CD4-positive, alpha-beta memory T cell (primary cell): ENCODE results near the gene SGCA. TPM values are rescaled to one million over a fixed set of nuclear protein-coding genes. Genes with fewer than 3 reads are reported as not detected.
A peak's percentile ranks its signal among the peaks of the same experiment; 100 is the strongest.

Experiments
- CTCF ChIA-PET: fragments of 350-600 bp; sonication (Branson Sonifier 250); formaldehyde crosslinking; loops from one replicate; lab custom pipeline; 2021; ENCODE audit warnings: inconsistent platforms; ENCODE audit not compliant: partially characterized antibody; lab: Charles Lee
- POLR2A ChIA-PET: fragments of 350-600 bp; sonication (Branson Sonifier 250); formaldehyde crosslinking; loops from one replicate; lab custom pipeline; 2021; ENCODE audit not compliant: partially characterized antibody; lab: Charles Lee
- DNase-seq, 5 donors: peaks; one replicate each; pipeline versions ENCODE4 v3.0.0 to v3.0.0-alpha.2; 2020 to 2022; ENCODE audit warnings: mixed read lengths in 1 of 5
- H3K27ac ChIP-seq: one replicate; pipeline ENCODE4 v1.7.0; 2013; ENCODE audit warnings: low read depth, low read length
- H3K27me3 ChIP-seq: 2 replicates; pipeline ENCODE4 v1.7.0; 2013; ENCODE audit warnings: mild to moderate bottlenecking, low read length, moderate library complexity; ENCODE audit not compliant: insufficient read depth
- H3K36me3 ChIP-seq: 2 replicates; pipeline ENCODE4 v1.7.0; 2013; ENCODE audit warnings: mild to moderate bottlenecking, low read length, moderate library complexity; ENCODE audit not compliant: insufficient read depth
- H3K4me1 ChIP-seq: 2 replicates; pipeline ENCODE4 v1.7.0; 2013; ENCODE audit warnings: mild to moderate bottlenecking, low read length, moderate library complexity; ENCODE audit not compliant: insufficient read depth
- H3K4me3 ChIP-seq, 2 donors: one replicate each; pipeline ENCODE4 v1.7.0; 2013; ENCODE audit warnings: low read length in 2 of 2, mild to moderate bottlenecking in 1 of 2
- H3K9me3 ChIP-seq, 2 donors: one replicate each; pipeline ENCODE4 v1.7.0; 2013; ENCODE audit warnings: low read length in 2 of 2, control low read depth in 1 of 2; ENCODE audit not compliant: control insufficient read depth in 1 of 2
- H3K27ac Mint-ChIP-seq, 7 donors: one replicate each; pipeline ENCODE4 v1.8.0; 2020 to 2021; ENCODE audit warnings: mixed read lengths in 7 of 7, mild to moderate bottlenecking in 6 of 7, inconsistent platforms in 3 of 7, moderate library complexity in 3 of 7
- H3K27me3 Mint-ChIP-seq, 2 donors: one replicate each; pipeline ENCODE4 v1.8.0; 2020 to 2021; ENCODE audit warnings: mixed read lengths in 2 of 2
- H3K36me3 Mint-ChIP-seq, 2 donors: one replicate each; pipeline ENCODE4 v1.8.0; 2020 to 2021; ENCODE audit warnings: mixed read lengths in 2 of 2, inconsistent platforms in 1 of 2, mild to moderate bottlenecking in 1 of 2
- H3K4me1 Mint-ChIP-seq, 4 donors: one replicate each; pipeline ENCODE4 v1.8.0; 2020 to 2021; ENCODE audit warnings: mixed read lengths in 4 of 4, mild to moderate bottlenecking in 1 of 4
- H3K4me3 Mint-ChIP-seq, 8 donors: one replicate each; pipeline ENCODE4 v1.8.0; 2020 to 2021; ENCODE audit warnings: mixed read lengths in 8 of 8, mild to moderate bottlenecking in 7 of 8, moderate library complexity in 6 of 8, inconsistent platforms in 3 of 8
- H3K9me3 Mint-ChIP-seq, 8 donors: one replicate each; pipeline ENCODE4 v1.8.0; 2020 to 2021; ENCODE audit warnings: mixed read lengths in 8 of 8, mild to moderate bottlenecking in 5 of 8, inconsistent platforms in 3 of 8, moderate library complexity in 1 of 8
- intact Hi-C: fragments of 100-400 bp; cut with micrococcal nuclease; formaldehyde crosslinking; loops from one replicate; pipeline ENCODE4 v1.15.1; 2023
- polyA plus RNA-seq, 2 donors: library from polyadenylated mRNA; unstranded; fragments of 300-500 nt; fragmentation: Illumina TruSeq; gene quantifications; one replicate each; pipeline ENCODE4 v1.2.3, GENCODE V29; 2021
- total RNA-seq, 2 experiments: library from RNA; stranded (reverse); gene quantifications; one replicate each; pipeline ENCODE4 v1.2.3, GENCODE V29; 2021

The SGCA gene
- total and polyA plus RNA-seq, 4 experiments from 2014 or later = not detected

- Histone ChIP-seq H3K36me3 (no peaks in the 10 kb centered on the region), H3K27me3 (no peaks in the 10 kb centered on the region), H3K4me3 (no peak overlapping the region), H3K9me3 (no peaks in the 10 kb centered on the region), H3K4me1 (peaks cover 6% of the 10 kb centered on the region), H3K27ac (no peak overlapping the region)
- no peaks in the 10 kb centered on the region for H3K9me3 Mint-ChIP-seq
- ChIA-PET CTCF (interaction anchor here (0.8 to 4.9 kb wide), 4 partner anchors 12 to 61 kb away, joined by 3 to 31 read pairs (median 4); partner anchors contain the start of genes COL1A1 and TMEM92), POLR2A (no interaction called here)
- H3K36me3 Mint-ChIP-seq = no peaks in the 10 kb centered on the region
- intact Hi-C loops = no loop called here
- peak; percentile 17 to 92 (median 35) for DNase-seq
- H3K27ac Mint-ChIP-seq = peak overlapping the region in 3 of 7 donors; percentile 5 to 29 (median 22)
- peaks cover 0 to 22% (median 3%) of the 10 kb centered on the region in 4 donors for H3K4me1 Mint-ChIP-seq
- peaks cover 13 to 25% of the 10 kb centered on the region in 2 donors for H3K27me3 Mint-ChIP-seq
- H3K4me3 Mint-ChIP-seq = peak overlapping the region in 1 of 8 donors; percentile 3
These were observed 47.5 kb downstream of the SGCA start for GRCh38 chr17:50213026-50214022.

GRCh38 chr17:50214976-50215760 is 49.4 kb downstream of the SGCA start:
- Histone ChIP-seq H3K27ac (no peak overlapping the region), H3K9me3 (no peaks in the 10 kb centered on the region), H3K4me3 (no peak overlapping the region), H3K36me3 (no peaks in the 10 kb centered on the region), H3K27me3 (no peaks in the 10 kb centered on the region), H3K4me1 (peaks cover 6% of the 10 kb centered on the region)
- H3K9me3 Mint-ChIP-seq = no peaks in the 10 kb centered on the region
- H3K27ac Mint-ChIP-seq = no peak overlapping the region
- no peak for DNase-seq
- POLR2A ChIA-PET = no interaction called here
- CTCF ChIA-PET = interaction anchor here (1.5 to 4.9 kb wide), 4 partner anchors 14 to 83 kb away, joined by 4 to 31 read pairs (median 10); partner anchors contain the start of genes COL1A1 and TMEM92
- H3K36me3 Mint-ChIP-seq = no peaks in the 10 kb centered on the region
- peaks cover 0 to 22% (median 3%) of the 10 kb centered on the region in 4 donors for H3K4me1 Mint-ChIP-seq
- intact Hi-C loops = no loop called here
- H3K27me3 Mint-ChIP-seq = peaks cover 7 to 17% of the 10 kb centered on the region in 2 donors
- no peak overlapping the region for H3K4me3 Mint-ChIP-seq

GRCh38 chr17:50217591-50217990 is 51.8 kb downstream of the SGCA start:
- Histone ChIP-seq H3K27me3 (no peaks in the 10 kb centered on the region), H3K4me1 (peaks cover 6% of the 10 kb centered on the region), H3K4me3 (no peak overlapping the region), H3K27ac (no peak overlapping the region), H3K9me3 (no peaks in the 10 kb centered on the region), H3K36me3 (no peaks in the 10 kb centered on the region)
- intact Hi-C loops = no loop called here
- no peak for DNase-seq
- H3K27ac Mint-ChIP-seq = no peak overlapping the region
- peaks cover 0 to 19% (median 1%) of the 10 kb centered on the region in 4 donors for H3K4me1 Mint-ChIP-seq
- no peaks in the 10 kb centered on the region for H3K36me3 Mint-ChIP-seq
- ChIA-PET CTCF (interaction anchor here (0.7 to 3.8 kb wide), 4 partner anchors 17 to 79 kb away, joined by 3 to 16 read pairs (median 3); partner anchors contain the start of gene COL1A1), POLR2A (interaction anchor here (1.4 kb wide), 1 partner anchor 12 kb away, joined by 3 read pairs; no protein-coding TSS in a partner anchor)
- H3K9me3 Mint-ChIP-seq = no peaks in the 10 kb centered on the region
- H3K27me3 Mint-ChIP-seq = peaks cover 6 to 10% of the 10 kb centered on the region in 2 donors
- no peak overlapping the region for H3K4me3 Mint-ChIP-seq

GRCh38 chr17:50218071-50218759 is 52.4 kb downstream of the SGCA start:
- CTCF ChIA-PET = interaction anchor here (0.7 to 3.8 kb wide), 2 partner anchors 17 to 79 kb away, joined by 3 to 16 read pairs; partner anchors contain the start of gene COL1A1
- Histone ChIP-seq H3K36me3 (no peaks in the 10 kb centered on the region), H3K9me3 (no peaks in the 10 kb centered on the region), H3K4me3 (no peak overlapping the region), H3K4me1 (no peaks in the 10 kb centered on the region), H3K27ac (no peak overlapping the region), H3K27me3 (no peaks in the 10 kb centered on the region)
- Mint-ChIP-seq H3K4me3 (no peak overlapping the region), H3K27me3 (peaks cover 4 to 10% of the 10 kb centered on the region in 2 donors), H3K36me3 (no peaks in the 10 kb centered on the region), H3K4me1 (peaks cover 0 to 12% (median 0%) of the 10 kb centered on the region in 4 donors), H3K27ac (no peak overlapping the region), H3K9me3 (no peaks in the 10 kb centered on the region)
- no peak for DNase-seq
- intact Hi-C loops = loop anchor here (2.0 kb wide), 1 partner anchor 31 kb away; no protein-coding TSS in a partner anchor
- POLR2A ChIA-PET = interaction anchor here (1.4 kb wide), 1 partner anchor 13 kb away, joined by 3 read pairs; no protein-coding TSS in a partner anchor

- ChIA-PET POLR2A (interaction anchor here (1.4 kb wide), 1 partner anchor 13 kb away, joined by 3 read pairs; no protein-coding TSS in a partner anchor), CTCF (interaction anchor here (3.8 kb wide), 1 partner anchor 18 kb away, joined by 16 read pairs; the partner anchor contains the start of gene COL1A1)
- no peak overlapping the region for H3K4me3 ChIP-seq
- no peaks in the 10 kb centered on the region for H3K27me3 ChIP-seq
- H3K4me1 Mint-ChIP-seq = peaks cover 0 to 9% (median 0%) of the 10 kb centered on the region in 4 donors
- H3K4me3 Mint-ChIP-seq = no peak overlapping the region
- H3K36me3 ChIP-seq = no peaks in the 10 kb centered on the region
- no peaks in the 10 kb centered on the region for H3K9me3 Mint-ChIP-seq
- H3K27ac Mint-ChIP-seq = no peak overlapping the region
- no peak overlapping the region for H3K27ac ChIP-seq
- H3K9me3 ChIP-seq = no peaks in the 10 kb centered on the region
- intact Hi-C loops = loop anchor here (2.0 kb wide), 1 partner anchor 30 kb away; no protein-coding TSS in a partner anchor
- no peaks in the 10 kb centered on the region for H3K36me3 Mint-ChIP-seq
- peaks cover 4 to 10% of the 10 kb centered on the region in 2 donors for H3K27me3 Mint-ChIP-seq
- no peaks in the 10 kb centered on the region for H3K4me1 ChIP-seq
- DNase-seq = no peak
These were observed 53.0 kb downstream of the SGCA start for GRCh38 chr17:50218771-50219315.

- CTCF ChIA-PET = no interaction called here
- POLR2A ChIA-PET = no interaction called here
- no peaks in the 10 kb centered on the region for H3K4me1 ChIP-seq
These were observed 53.5 kb downstream of the SGCA start for GRCh38 chr17:50219342-50219741.

More at GRCh38 chr17:50219342-50219741, 53.5 kb downstream of the SGCA start:
- Histone ChIP-seq H3K4me3 (no peak overlapping the region), H3K9me3 (no peaks in the 10 kb centered on the region), H3K27me3 (no peaks in the 10 kb centered on the region), H3K36me3 (no peaks in the 10 kb centered on the region), H3K27ac (no peak overlapping the region)
- DNase-seq = no peak
- H3K4me3 Mint-ChIP-seq = no peak overlapping the region
- peaks cover 4 to 10% of the 10 kb centered on the region in 2 donors for H3K27me3 Mint-ChIP-seq
- H3K4me1 Mint-ChIP-seq = peaks cover 0 to 8% (median 0%) of the 10 kb centered on the region in 4 donors
- no peaks in the 10 kb centered on the region for H3K36me3 Mint-ChIP-seq
- H3K9me3 Mint-ChIP-seq = peaks cover 0 to 1% (median under 1%) of the 10 kb centered on the region in 8 donors
- intact Hi-C loops = loop anchor here (2.0 kb wide), 1 partner anchor 29 kb away; no protein-coding TSS in a partner anchor
- H3K27ac Mint-ChIP-seq = no peak overlapping the region
